ENCODE results near the gene NMD3.
A peak's percentile ranks its signal among the peaks of the same experiment; 100 is the strongest.
"Not testable (repeated sequence)": the region's sequence is repeated elsewhere in the genome, so short reads cannot be mapped to it uniquely, and the experiment has no call there.

NMD3 gene

GRCh38 chr3:161220850-161221753 lies at the start of gene NMD3:
TSS of gene NMD3 (plus strand) at chr3:161221311. CDS start at chr3:161222014, 703 bp downstream.
- DNase-seq, result peak; percentile 91 to 92

GRCh38 chr3:161171639-161172552 lies 49.2 kb upstream of the NMD3 start:
- no peak for DNase-seq

- DNase-seq, result no peak
Observed at GRCh38 chr3:161175506-161175905, 45.6 kb upstream of the NMD3 start.

GRCh38 chr3:161177991-161178390 lies 43.1 kb upstream of the NMD3 start:
- DNase-seq, result no peak

GRCh38 chr3:161181371-161181770 lies 39.7 kb upstream of the NMD3 start:
- DNase-seq, result not testable (repeated sequence)

GRCh38 chr3:161187046-161187445 lies 34.1 kb upstream of the NMD3 start:
- no peak for DNase-seq

GRCh38 chr3:161197855-161198850 lies 23.0 kb upstream of the NMD3 start:
- no peak for DNase-seq

- no peak for DNase-seq
Observed at GRCh38 chr3:161199926-161200325, 21.2 kb upstream of the NMD3 start.

- no peak for DNase-seq
Observed at GRCh38 chr3:161203485-161204098, 17.5 kb upstream of the NMD3 start.

- no peak for DNase-seq
Observed at GRCh38 chr3:161208931-161209330, 12.2 kb upstream of the NMD3 start.

GRCh38 chr3:161212171-161212771 lies 8.8 kb upstream of the NMD3 start:
- no peak for DNase-seq

GRCh38 chr3:161212906-161213305 lies 8.2 kb upstream of the NMD3 start:
- DNase-seq, result no peak

GRCh38 chr3:161213644-161214043 lies 7.5 kb upstream of the NMD3 start:
- no peak for DNase-seq

- no peak for DNase-seq
Observed at GRCh38 chr3:161215185-161215584, 5.9 kb upstream of the NMD3 start.

- no peak for DNase-seq
Observed at GRCh38 chr3:161217496-161217895, 3.6 kb upstream of the NMD3 start.

GRCh38 chr3:161219495-161219894 lies 1.6 kb upstream of the NMD3 start:
- DNase-seq, result no peak

GRCh38 chr3:161221806-161222600 lies 892 bp downstream of the NMD3 start:
- DNase-seq, result no peak

GRCh38 chr3:161222662-161223061 lies 1.6 kb downstream of the NMD3 start:
- no peak for DNase-seq

GRCh38 chr3:161224786-161225185 lies 3.7 kb downstream of the NMD3 start:
- no peak for DNase-seq

GRCh38 chr3:161230621-161231171 lies 9.6 kb downstream of the NMD3 start:
- no peak for DNase-seq

Data from activated CD4-positive, alpha-beta T cell treated with anti-CD3 and anti-CD28 coated beads, Interleukin-2, amount 50 U/mL, for 4 hours (primary cell).